ENCODE results near the gene RNF223.
"Not testable (repeated sequence)": the region's sequence is repeated elsewhere in the genome, so short reads cannot be mapped to it uniquely, and the experiment has no call there.

RNF223 gene

DNA sequence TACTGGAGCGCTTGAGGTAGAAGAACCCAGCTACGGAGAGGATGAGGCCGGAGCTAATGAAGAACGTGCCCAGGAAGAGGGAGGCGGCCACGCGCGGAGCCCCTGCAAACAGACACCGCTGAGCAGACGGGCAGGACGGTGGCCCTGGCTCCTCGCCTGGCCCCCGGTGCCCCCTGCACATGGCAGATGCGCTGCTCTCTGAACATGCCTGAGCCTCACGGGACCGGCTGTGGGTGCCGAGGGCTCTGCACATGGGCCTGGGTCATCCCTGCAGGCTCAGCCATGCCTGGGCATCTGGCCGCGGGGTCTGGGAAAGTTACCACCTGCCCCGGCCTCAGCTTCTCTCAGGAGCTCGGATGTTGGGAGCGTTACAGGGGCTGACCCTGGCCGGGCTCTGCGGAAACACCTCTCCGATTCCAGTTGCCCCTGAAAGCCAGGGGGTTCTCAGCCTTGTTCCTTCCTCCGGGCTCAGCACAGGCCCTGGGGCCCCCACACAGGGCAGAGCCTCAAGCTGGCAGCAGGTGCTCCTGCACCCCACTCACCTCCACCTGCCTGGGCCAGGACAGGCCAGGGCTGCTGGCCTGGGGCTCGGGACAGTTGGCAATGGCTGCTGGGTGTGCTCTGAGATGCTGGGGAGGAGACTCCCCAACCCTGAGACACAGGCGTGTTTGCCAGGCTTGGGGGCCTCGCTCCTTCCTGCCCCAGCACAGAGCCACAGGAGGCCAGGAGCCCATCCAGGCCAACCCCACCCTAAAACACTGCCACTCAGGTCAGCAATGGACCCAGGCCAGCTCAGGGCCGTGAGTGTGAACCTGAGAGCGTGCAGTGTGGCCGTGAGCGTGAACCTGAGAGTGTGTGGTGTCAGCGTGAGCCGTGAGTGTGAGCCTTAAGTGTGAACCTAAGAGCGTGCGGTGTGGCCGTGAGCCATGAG lies 12.1 kb upstream of the RNF223 start:
- no peak for DNase-seq

- no peak for DNase-seq
These were observed 11.2 kb upstream of the RNF223 start for GRCh38 chr1:1085171-1085841.

DNA sequence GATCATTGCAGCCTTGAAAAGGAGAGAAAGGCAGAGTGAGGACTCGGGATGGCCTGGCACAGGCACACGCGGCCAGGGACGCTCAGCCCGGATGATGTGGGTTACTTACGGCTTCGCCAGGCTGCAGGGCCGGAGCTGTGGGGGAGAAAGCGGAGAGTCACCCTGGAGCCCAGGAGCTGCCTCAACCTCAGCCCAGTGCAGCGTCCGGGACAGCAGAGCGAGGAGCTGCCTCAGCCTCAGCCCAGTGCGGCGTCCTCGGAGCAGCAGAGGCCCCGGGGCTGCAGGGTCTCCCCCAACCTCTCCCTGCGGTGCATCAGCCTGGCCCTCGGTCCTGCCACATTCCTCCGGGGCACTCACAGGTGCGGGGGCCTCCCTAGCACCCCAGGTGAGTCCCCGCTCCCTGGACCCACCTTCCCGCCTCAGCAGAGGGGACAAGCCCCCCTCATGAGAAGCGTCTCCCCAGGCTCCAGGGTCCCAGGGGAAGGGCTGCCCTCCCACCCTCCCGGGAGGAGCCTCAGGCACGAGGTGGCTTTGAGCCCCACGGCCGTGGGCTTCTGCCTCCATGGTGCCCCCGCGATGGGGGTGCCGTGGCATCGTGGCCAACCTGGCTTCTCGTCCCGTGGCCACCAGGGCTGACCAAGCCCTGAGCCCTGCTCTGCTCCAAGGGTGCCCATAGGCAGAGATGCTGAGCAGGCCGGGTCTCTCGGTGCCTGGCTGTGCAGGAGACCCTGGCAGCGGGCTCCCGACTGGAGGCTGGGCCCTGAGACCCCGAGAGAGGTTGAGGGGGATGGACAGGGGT lies 10.5 kb upstream of the RNF223 start:
- DNase-seq, result no peak

DNA sequence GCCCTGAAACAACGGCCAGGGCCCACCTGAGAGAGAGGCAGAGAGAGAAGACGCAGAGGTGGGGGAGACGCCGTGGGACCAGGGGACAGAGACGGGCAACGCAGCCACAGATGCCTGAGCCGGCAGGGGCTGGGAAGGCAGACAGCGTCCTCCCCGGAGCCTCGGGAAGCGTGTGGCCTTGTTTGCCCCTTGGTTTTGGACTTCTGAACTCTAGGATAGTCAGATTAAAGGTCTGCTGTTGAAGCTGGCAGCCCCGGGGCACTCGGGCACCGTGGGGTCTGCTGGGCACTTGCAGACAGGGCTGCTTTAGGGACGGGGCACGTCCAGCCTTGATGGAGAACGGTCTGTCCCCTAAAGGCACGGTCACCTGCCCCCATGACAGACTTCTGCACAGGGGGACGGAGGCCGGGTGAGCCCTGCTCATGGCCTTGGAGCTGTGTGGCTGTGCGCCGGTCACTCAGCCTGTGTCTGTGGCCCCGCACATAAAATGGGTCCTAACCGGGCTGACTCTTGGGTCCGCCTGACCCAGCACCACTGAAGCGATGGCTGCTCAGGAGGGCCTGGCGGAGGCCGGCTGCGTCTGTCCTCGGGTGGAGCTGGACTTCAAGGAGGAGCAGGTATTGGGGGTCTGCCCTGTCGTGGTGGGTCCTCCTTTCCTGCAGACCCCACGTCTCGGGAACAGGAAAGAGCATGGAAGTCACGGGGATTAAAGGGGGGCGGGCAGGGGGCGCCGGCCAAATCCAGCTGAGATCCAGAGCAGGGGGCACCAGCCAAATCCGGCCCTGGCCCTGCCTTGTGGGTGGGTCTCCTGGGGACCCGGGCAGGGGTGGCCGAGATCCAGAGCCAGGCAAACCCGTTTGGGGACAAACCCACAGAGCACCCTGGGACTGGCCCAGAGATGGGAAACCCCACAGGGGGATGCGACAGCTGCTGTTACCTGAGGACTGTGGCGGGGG lies 9.6 kb upstream of the RNF223 start:
- no peak for DNase-seq

- DNase-seq, result no peak
These were observed 8.8 kb upstream of the RNF223 start for GRCh38 chr1:1082776-1083415.

GRCh38 chr1:1082239-1082775 lies 8.2 kb upstream of the RNF223 start:
- no peak for DNase-seq

GRCh38 chr1:1081311-1082238 lies 7.5 kb upstream of the RNF223 start:
- no peak for DNase-seq

DNA sequence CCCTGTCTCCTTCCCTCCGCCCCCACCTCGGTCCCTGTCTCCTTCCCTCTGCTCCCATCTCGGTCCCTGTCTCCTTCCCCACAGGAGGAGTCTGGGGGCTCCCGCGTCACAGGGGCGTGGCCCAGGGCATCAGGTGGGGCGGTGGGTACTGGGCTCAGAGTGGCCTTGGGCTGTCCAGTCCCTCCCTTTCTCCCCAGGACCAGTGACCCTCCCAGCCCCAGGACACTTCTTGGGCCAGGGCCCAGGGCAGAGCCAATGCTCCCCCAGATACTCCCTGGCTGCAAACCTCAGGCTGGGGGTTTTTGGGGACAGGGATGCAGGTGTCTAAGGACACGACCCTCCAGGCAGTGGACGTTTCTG lies 6.8 kb upstream of the RNF223 start:
- DNase-seq, result no peak

DNA sequence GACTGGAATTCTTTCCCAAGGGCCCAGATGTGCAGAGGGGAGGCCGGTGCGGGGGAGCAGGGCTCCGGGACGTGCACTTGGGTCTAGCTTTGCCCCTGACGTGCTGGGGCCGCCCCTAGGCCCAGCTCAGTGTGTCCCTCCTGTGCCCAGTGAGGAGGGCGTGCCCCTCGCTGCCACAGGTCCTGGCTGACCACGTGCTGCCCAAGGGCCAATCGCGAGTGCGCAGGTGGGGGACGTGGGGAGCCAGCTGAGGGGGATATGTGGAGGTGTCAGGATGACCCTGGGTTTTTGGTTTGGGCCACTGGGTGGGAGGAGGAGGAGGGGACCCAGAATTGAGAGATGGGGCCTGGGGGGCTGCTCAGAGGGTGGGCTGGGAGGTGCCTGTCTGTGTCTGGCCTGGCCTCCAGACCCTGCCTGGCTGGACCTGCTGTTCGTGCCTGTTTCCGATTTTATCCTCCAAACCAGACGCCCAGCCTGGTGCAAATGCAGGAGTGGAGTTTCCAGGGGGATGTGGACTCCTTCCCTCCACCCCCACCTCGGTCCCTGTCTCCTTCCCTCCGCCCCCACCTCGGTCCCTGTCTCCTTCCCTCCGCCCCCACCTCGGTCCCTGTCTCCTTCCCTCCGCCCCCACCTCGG lies 6.1 kb upstream of the RNF223 start:
- peak; percentile 70 for DNase-seq

DNA sequence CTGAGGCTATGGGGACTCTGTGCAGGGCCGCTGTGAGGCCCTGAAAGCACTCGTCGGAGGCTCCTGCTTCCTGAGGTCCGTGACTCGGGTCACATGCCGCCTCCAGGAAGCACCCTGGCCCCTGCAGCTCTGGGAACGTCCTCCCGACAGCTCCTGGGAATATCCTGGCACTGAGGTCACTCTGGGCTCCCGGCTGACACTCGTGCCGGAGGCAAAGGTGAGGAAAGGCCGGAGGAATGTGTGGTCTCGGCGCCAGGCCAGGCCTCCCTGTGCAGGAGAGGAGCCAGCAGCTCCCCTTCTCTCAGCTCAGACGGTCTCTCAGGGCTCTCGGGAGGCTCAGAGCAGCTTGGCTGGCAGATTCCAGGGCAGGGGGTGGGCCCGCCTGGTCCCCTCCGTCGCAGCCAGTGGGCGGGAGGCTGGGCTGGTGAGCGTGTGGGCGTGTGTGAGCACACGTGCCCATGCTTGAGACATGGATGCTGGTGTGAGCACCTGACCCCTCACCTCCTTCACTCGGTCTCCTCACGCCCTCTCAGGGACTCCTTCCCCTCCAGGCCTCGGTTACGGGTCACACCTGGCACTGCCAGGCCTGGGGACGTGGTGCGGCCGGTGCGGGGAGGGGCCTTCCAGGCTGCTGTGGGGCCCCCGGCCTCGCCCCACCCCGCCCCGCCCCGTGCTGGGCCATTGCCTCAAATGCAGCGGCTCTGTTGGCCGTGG lies 5.5 kb upstream of the RNF223 start:
- DNase-seq, result peak; percentile 58

- not testable (repeated sequence) for DNase-seq
These were observed 3.3 kb upstream of the RNF223 start for GRCh38 chr1:1077396-1077795.

DNA sequence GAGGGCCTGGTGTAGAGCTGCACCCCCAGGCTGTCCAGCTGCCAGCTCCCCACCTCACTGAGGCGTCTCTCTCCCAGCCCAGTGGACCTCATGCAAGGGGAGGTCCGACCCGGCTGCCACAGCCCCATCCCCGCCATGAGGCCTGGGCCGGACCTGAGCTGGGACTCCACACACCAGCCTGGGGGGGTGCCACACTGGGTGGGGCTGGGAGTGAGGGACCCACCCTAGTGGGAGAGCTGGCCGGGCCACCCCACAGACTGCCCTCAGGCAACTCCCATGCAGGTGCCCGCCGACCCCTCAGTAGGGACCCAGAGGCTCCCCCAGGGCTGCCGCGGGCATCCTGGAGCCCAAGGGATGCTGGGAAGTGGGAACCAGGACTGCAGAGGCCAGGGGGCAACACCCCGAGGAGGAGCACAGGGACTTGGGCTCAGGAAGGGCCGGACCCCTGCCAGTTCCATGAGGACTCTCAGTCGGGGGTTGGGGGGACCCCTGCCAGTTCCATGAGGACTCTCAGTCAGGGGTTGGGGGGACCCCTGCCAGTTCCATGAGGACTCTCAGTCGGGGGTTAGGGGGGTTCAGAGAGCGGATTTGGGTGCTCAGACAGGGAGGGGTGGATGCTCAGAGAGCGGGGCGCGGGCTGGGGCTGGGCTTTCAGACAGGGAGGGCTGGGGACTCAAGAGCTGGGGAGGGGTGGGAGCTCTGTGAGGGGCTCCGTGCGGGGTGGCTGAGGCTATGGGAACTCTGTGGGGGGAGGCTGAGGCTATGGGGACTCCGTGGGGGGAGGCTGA lies 1.2 kb upstream of the RNF223 start:
- DNase-seq, result no peak

DNA sequence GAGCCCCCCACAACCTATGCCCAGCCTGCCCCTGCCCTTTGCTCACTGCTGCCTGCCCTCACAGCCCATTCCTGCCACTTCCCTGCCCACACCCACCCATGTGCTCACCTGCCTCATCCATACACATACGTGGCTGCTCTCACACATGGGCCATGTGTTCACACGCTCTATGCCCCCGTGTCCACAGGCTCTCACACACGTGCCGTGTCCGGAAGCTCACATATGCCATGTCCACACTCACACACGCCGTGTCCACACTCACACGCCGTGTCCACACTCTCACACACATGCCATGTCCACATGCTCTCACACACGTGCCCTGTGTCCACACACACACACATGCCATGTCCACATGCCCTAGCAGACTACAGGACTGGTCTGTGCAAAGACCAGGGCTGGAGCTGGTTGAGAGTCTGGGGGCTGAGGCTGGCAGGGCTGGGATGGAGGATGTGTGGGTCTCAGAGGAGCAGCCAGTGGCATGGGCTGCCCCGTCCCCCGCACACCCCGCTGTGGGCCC lies 583 bp upstream of the RNF223 start:
- DNase-seq, result no peak

GRCh38 chr1:1072849-1073742 lies 1.0 kb downstream of the RNF223 start:
- no peak for DNase-seq

DNA sequence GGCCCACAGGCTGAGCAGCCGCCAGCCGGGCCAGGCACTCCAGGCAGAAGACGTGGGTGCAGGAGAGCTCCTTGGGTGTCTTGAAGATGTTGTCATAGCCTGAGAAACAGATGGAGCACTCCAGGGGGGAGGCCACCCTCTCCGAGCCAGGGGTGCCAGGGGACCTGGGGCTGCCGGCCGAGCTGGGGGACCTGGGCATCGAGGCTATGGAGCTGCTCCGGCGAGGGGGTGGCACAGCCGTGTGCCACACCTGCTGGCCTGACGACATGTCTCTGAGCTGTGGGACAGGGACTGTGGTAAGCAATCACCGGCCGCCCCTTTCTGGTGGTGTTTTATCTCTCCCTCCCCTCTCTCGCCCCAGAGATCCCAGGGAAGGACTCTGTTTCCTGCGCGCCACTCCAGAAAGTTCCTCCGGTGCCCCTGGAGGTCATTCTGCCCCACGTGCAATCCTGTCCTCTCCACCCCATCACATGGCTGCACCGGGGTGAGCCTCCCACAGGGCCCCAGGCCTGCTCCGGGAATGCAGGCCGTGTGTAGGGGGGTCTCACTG lies 1.7 kb downstream of the RNF223 start:
- DNase-seq, result no peak

- no peak for DNase-seq
These were observed 2.4 kb downstream of the RNF223 start for GRCh38 chr1:1071486-1072298.

All from DMS153 (cell line).